Dendritic cell treated with granulocyte-macrophage colony-stimulating factor and Interleukin-4, amounts not matched to agents 40 ng/mL and 50 ng/mL, for 4 days (primary cell): ENCODE results near the gene FBXO9.

Experiments
- H3K27ac Mint-ChIP-seq: one replicate; pipeline ENCODE4 v1.8.0; 2022; ENCODE audit warnings: mild to moderate bottlenecking, mixed read lengths
- H3K27me3 Mint-ChIP-seq: one replicate; pipeline ENCODE4 v1.8.0; 2022; ENCODE audit warnings: mild to moderate bottlenecking, mixed read lengths
- H3K36me3 Mint-ChIP-seq: one replicate; pipeline ENCODE4 v1.8.0; 2022; ENCODE audit warnings: low read depth, mixed read lengths
- H3K4me1 Mint-ChIP-seq: one replicate; pipeline ENCODE4 v1.8.0; 2022; ENCODE audit warnings: low read depth, mixed read lengths
- H3K4me3 Mint-ChIP-seq: one replicate; pipeline ENCODE4 v1.8.0; 2022; ENCODE audit warnings: mild to moderate bottlenecking, moderate library complexity, mixed read lengths
- H3K9me3 Mint-ChIP-seq: one replicate; pipeline ENCODE4 v1.8.0; 2022; ENCODE audit warnings: mixed read lengths
- intact Hi-C: fragments of 100-400 bp; cut with micrococcal nuclease; formaldehyde crosslinking; loops from one replicate; pipeline ENCODE4 v1.15.0; 2022

Gene FBXO9

DNA sequence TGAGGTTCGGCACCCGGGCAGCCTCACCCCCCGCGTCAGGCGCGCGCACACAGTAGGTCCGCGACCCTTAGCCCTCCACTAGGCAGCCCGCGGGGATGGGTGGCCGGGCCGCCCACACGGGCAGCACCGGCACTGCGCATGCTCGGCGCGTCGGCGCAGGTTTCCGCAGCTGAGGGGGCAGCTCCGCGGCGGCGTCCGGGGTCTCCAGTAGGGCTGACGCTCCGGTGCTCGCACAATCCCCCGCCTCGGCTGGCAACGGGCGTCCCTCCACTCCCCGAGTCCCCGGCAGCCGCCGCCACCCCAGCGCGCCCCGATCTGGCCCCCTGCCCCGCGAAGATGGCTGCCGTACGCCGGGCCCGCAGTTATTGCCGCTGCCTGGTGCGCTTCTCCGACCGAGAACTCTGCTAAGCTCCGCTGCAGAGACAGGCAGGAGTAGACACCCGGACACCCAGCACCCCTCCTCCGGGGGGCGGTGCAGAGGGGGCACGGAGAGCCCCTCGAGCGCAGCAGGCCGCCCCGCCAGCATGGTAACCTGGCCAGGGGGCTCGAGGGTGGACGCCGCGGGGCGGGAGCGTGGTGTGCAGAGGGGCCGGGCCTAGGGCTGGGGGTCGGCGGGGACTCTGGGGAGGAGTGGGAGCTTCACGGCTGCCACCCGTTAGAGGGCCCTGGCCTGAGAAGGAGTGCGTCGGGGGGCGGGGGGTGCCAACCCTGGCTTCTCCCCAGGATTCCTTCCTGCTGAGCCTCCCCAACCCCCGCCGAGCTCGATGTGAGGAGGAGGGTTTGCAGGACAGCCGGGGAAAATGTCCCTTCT lies at the start of gene FBXO9:
Gene FBXO9 (plus strand): TSS at position 139 of the 811 bp plus-strand sequence. CDS start 386 bp downstream, at position 525.
- H3K27me3 Mint-ChIP-seq, result no peaks in the 10 kb centered on the region
- peaks cover 23% of the 10 kb centered on the region for H3K36me3 Mint-ChIP-seq
- H3K9me3 Mint-ChIP-seq, result no peaks in the 10 kb centered on the region
- H3K4me1 Mint-ChIP-seq, result peaks cover 46% of the 10 kb centered on the region
- peak within 1 kb of the TSS; percentile 96 for H3K27ac Mint-ChIP-seq
- H3K4me3 Mint-ChIP-seq, result peak within 1 kb of the TSS; percentile 98
- intact Hi-C loops, result loop anchor here (1.0 to 2.0 kb wide), 3 partner anchors 70 to 645 kb away; partner anchors contain the start of genes EFHC1 and GSTA4

DNA sequence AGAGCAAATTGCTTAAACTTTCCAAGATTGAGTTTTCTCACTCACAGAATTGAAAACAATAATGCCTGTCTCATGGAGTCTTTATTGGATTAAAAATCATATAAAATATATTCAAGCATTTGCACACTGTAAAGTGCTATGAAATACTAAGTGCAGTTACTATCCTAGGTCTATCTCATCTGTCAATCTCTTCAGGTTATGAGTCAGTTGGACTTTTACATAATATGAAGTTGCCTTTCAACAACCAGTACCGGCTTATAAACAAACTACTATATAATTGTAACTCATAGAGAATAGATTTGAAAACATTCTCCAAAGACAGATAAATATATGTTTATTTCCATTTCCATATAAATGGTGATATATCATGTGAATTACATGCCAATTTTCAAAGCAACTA lies 49.7 kb upstream of the FBXO9 start:
- Mint-ChIP-seq H3K4me1 (no peaks in the 10 kb centered on the region), H3K27me3 (no peaks in the 10 kb centered on the region), H3K27ac (no peak overlapping the region), H3K9me3 (no peaks in the 10 kb centered on the region), H3K4me3 (no peak overlapping the region), H3K36me3 (peaks cover 61% of the 10 kb centered on the region)
- intact Hi-C loops, result no loop called here

DNA sequence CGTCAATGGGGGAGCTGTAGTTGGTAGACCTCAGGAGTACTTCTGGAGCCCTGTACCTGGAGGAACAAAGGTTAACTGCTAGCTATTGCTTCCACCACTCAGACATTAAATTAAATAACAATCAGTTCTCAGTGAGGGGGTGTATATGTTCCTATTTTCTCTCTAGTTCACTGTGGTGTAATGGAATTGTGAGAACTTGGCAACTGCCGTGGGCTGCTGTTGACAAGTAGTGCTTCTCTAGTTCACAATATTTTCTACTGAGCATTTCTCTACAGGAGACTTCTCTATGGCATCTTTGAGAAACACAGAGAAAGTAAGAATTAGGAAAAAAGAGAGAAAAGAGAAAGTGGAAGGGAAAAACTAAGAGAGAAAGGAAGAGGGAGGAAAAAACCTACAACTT lies 46.8 kb upstream of the FBXO9 start:
- no peak overlapping the region for H3K4me3 Mint-ChIP-seq
- H3K27ac Mint-ChIP-seq, result no peak overlapping the region
- H3K9me3 Mint-ChIP-seq, result no peaks in the 10 kb centered on the region
- intact Hi-C loops, result no loop called here
- no peaks in the 10 kb centered on the region for H3K27me3 Mint-ChIP-seq
- peaks cover 45% of the 10 kb centered on the region for H3K36me3 Mint-ChIP-seq
- H3K4me1 Mint-ChIP-seq, result no peaks in the 10 kb centered on the region

DNA sequence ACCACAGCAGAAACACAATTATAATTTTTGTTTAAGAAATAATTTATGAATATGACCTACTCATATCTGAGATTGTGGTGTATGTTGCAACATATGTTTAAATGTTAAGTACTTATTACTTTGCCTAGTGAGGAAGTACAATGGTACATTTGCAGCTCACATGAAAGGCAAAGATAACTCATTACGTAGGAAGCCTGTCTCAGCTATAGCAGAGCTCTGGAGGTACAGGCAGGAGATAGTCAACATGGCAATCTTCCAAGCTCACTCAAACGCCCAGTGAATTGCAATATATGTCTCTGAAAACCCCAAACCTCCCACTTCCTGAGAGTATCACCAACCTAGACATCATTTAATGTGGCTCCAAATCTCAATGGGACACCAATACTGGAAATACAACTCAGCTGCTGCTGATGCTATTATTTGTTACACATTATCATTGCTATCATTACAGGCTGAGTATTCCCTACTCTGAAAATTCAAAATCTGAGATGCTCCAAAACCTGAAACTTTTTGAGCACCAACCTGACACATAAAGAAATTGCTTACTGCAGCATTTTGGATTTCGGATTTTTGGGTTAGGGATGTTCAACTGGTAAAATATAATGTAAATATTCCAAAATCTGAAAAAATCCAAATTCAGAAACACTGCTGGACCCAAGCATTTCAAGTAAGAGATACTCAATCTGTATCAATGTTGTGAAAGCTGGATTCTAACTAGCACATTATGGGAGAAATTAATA lies 45.0 kb upstream of the FBXO9 start:
- Mint-ChIP-seq H3K36me3 (peaks cover 34% of the 10 kb centered on the region), H3K27ac (no peak overlapping the region), H3K27me3 (no peaks in the 10 kb centered on the region), H3K4me3 (no peak overlapping the region), H3K9me3 (no peaks in the 10 kb centered on the region), H3K4me1 (no peaks in the 10 kb centered on the region)
- intact Hi-C loops, result no loop called here

DNA sequence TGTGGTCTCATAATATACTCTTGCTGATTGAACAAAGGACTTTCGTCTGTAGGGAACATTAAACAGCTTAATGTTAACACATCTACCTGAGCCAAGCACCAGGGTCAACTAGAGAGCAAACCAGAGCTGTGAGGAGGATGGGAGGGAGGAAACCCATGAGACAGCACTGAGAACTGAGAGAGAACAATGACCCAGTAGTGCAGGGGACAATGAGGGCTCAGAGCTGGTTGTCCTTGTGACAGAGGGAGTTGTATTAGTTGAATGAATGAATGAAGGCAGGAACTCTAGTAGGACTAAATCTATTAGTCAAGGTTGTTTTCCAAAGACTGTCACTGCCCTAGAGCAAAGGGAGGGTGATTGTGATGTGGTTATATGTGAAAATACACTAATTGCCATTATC lies 41.9 kb upstream of the FBXO9 start:
- Mint-ChIP-seq H3K36me3 (peaks cover 37% of the 10 kb centered on the region), H3K4me3 (no peak overlapping the region), H3K4me1 (no peaks in the 10 kb centered on the region), H3K27ac (no peak overlapping the region), H3K27me3 (no peaks in the 10 kb centered on the region), H3K9me3 (no peaks in the 10 kb centered on the region)
- intact Hi-C loops, result no loop called here

DNA sequence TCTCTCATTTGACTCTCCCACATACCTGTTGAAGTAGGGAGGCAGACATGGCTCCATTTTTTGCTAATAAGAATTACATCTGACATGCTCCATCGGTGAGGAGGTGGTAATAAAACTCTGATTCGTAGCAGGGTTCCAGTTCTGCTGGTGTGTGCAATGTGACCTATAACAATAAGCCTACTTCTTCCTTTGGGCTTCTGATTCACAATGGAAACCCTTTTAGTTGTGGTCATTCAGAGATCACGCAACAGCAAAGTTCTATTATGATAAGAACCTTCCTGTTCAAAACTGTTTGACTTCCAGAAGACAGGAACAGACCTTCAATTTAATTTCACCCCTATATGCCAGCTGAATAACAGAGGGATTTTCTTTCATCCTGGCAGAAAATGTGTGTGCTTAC lies 38.7 kb upstream of the FBXO9 start:
- no peaks in the 10 kb centered on the region for H3K9me3 Mint-ChIP-seq
- no peaks in the 10 kb centered on the region for H3K4me1 Mint-ChIP-seq
- H3K36me3 Mint-ChIP-seq, result peaks cover 58% of the 10 kb centered on the region
- intact Hi-C loops, result no loop called here
- no peak overlapping the region for H3K27ac Mint-ChIP-seq
- H3K27me3 Mint-ChIP-seq, result no peaks in the 10 kb centered on the region
- no peak overlapping the region for H3K4me3 Mint-ChIP-seq

DNA sequence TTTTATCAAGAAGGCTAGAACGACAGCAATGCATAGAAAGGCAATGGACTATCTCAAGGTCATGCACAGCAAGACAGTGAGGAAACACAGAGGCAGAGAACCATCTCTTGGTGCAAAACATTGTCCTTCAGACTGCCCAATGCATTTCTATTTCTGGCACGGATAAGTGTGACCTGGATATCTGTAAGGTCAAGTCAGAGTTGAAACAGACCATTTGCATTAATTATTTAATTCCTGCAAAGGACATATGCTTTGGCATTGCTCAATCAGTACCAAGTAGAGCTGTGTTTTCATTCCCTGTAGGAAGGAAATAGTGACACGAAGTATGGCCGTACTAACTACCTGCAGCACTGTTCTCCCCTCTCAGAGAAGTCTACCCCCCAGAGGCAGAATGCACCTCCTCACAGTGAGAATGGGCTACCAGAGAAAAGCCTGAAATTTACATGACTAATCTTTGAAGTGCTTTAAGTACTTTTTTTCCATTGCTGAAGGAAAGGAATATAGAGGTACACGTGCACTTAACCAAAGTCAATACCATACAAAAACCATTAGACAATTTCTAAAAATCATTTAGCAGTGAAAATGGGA lies 38.0 kb upstream of the FBXO9 start:
- Mint-ChIP-seq H3K9me3 (no peaks in the 10 kb centered on the region), H3K27ac (no peak overlapping the region), H3K27me3 (no peaks in the 10 kb centered on the region), H3K36me3 (peaks cover 64% of the 10 kb centered on the region), H3K4me1 (no peaks in the 10 kb centered on the region), H3K4me3 (no peak overlapping the region)
- intact Hi-C loops, result no loop called here

DNA sequence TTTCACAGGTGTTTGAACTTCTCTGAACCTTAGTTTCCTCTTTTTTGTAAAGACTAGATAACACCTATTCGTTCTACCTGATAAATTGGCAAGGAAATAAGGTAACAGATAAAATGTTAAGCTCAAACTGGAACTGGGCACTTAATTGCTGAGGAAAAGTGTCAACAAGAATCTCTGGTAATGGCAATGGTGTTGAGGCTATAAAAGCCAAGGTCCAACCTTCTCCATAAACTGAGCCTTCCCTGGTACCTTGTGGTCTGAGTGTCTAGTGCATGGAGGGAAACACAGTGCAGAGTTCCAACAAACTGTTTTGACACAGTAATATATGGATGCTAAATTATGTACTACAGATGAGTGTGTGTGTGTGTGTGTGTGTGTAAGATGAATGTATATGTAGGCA lies 36.7 kb upstream of the FBXO9 start:
- no peak overlapping the region for H3K27ac Mint-ChIP-seq
- H3K4me1 Mint-ChIP-seq, result no peaks in the 10 kb centered on the region
- no peak overlapping the region for H3K4me3 Mint-ChIP-seq
- intact Hi-C loops, result no loop called here
- no peaks in the 10 kb centered on the region for H3K27me3 Mint-ChIP-seq
- no peaks in the 10 kb centered on the region for H3K9me3 Mint-ChIP-seq
- H3K36me3 Mint-ChIP-seq, result peaks cover 73% of the 10 kb centered on the region

DNA sequence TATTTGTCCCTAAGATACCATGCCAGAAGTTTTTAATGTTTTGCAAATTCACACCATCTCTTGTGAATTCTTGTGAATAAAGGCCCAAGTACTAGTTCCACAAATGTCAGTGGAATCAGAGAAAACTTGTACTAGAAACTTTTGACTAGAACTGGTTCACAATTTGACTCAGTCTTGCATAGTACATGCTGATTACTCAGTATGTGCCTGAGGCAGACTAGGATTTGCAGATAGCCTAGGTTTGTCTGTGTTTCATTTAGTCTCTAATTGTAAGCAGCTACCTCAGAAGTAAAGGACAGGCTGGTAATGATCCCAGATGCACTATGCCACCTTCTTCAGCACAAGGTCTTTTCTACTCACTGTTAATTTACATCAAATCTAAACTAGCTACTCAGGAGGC lies 35.9 kb upstream of the FBXO9 start:
- Mint-ChIP-seq H3K27me3 (no peaks in the 10 kb centered on the region), H3K9me3 (no peaks in the 10 kb centered on the region), H3K36me3 (peaks cover 75% of the 10 kb centered on the region), H3K4me1 (no peaks in the 10 kb centered on the region), H3K4me3 (no peak overlapping the region), H3K27ac (no peak overlapping the region)
- intact Hi-C loops, result no loop called here

DNA sequence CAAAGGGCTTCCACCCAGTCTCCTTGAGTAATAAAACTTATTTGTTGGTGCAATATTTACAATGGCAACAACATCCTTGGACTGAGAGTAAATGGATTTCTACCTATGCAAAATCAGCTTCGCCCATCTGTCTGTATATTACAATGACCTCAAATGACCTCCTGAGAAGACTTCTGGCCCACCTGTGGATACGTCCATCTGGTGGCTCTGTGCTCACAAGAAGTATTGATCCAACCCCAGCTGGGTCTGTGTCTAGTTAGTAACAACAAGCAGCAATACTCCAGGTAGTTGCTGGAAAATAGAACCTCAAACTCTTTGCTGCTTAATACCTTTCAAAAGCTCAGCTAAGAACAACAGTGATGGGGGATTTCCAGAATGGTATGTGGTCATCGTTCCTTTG lies 35.4 kb upstream of the FBXO9 start:
- Mint-ChIP-seq H3K27ac (no peak overlapping the region), H3K27me3 (no peaks in the 10 kb centered on the region), H3K9me3 (no peaks in the 10 kb centered on the region), H3K36me3 (peaks cover 79% of the 10 kb centered on the region), H3K4me1 (no peaks in the 10 kb centered on the region), H3K4me3 (no peak overlapping the region)
- intact Hi-C loops, result no loop called here

DNA sequence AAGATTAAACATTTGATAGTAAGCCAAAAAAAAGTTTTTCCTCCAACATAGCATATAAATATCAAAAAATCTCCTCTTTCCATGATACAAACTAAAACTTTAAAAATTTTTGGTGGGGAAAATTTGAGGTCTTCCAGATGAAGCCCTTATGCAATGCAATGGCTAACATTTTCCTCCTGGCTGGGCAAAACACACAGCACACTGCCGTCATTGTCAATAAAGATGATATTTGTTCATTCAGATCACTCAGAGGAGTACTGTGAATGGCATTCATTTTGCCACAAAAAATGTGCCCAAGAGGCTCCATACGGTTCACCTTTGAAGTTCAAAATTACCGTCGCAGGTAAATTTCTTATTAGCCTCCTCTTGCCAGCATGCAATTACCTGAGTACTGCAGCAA lies 33.9 kb upstream of the FBXO9 start:
- no peak overlapping the region for H3K4me3 Mint-ChIP-seq
- intact Hi-C loops, result no loop called here
- no peak overlapping the region for H3K27ac Mint-ChIP-seq
- H3K36me3 Mint-ChIP-seq, result peaks cover 81% of the 10 kb centered on the region
- H3K27me3 Mint-ChIP-seq, result no peaks in the 10 kb centered on the region
- no peaks in the 10 kb centered on the region for H3K9me3 Mint-ChIP-seq
- peaks cover 6% of the 10 kb centered on the region for H3K4me1 Mint-ChIP-seq

DNA sequence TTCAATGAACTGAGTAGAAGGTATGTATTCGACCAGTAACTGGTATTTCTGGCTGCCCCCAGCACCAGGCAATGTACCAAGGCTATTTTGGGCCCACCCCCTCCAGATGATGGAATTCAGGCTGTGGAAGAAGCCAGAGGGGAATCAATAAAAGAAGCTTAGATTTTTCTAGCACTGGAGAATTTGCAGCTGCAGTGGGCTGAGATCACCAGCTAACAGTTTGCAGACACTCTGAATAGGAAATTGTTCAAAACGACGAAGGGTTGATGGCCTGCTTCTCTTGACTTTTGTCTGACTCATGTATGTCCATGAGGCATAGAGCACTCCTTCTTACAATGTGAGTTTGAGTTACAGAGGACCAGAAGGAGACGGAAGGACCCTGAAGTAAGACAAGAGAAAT lies 32.4 kb upstream of the FBXO9 start:
- peaks cover 6% of the 10 kb centered on the region for H3K4me1 Mint-ChIP-seq
- H3K9me3 Mint-ChIP-seq, result no peaks in the 10 kb centered on the region

DNA sequence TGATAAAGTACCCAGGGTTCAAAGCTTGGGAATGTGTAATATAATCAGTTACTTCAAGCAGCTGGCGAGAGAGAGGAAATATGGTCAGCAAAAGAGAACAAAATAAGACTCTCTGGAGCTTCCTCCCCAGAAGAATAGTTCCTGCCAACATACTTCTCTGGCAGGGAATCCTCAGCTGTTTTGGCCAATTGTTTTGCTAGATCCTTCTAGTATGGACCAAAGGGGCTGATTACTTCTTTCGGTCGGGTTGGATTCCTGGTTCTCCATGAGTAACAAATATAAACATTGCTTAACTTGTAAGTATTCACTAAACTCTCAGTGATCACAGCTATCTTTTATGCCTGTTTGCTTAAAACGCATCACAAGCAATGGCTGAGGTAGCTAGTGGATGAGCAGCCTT lies 31.4 kb upstream of the FBXO9 start:
- Mint-ChIP-seq H3K27ac (no peak overlapping the region), H3K36me3 (peaks cover 74% of the 10 kb centered on the region), H3K27me3 (no peaks in the 10 kb centered on the region), H3K4me3 (no peak overlapping the region), H3K4me1 (peaks cover 6% of the 10 kb centered on the region), H3K9me3 (no peaks in the 10 kb centered on the region)
- intact Hi-C loops, result no loop called here

More for the DNA sequence above, 32.4 kb upstream of the FBXO9 start:
- intact Hi-C loops, result no loop called here
- no peak overlapping the region for H3K27ac Mint-ChIP-seq
- peaks cover 79% of the 10 kb centered on the region for H3K36me3 Mint-ChIP-seq
- H3K27me3 Mint-ChIP-seq, result no peaks in the 10 kb centered on the region
- no peak overlapping the region for H3K4me3 Mint-ChIP-seq

DNA sequence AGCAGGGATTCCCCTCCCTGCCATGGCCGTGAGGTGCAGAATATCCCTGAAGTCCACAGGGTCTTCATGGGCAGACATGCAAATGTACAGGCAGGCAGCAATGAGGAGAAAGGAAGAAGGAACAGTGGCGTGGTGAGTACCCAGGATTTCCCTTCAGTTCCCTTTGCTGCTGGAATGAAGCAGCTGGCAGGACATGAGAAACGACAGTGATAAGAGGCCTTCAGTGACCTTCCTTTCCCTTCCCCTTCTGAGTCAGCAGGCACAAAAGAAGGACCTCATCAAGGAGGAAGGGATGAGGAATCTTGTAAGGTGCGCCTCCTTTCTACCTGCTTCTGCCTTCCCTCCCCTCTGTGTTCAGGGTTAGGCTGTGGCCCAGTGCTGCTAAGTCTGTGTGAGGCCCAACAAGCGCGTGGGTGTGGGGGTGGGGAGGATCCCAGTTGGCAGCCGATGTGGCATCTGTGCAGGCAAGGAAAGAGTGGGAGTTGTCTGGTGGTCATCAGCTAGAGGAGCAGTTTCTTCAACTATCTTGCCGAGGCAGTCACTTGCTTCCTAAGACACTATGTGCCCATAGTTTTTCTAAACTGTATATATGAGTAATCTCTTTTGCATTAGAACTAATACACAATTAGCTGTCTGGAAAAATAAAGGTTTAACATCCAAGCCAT lies 29.5 kb upstream of the FBXO9 start:
- no peak overlapping the region for H3K27ac Mint-ChIP-seq
- H3K27me3 Mint-ChIP-seq, result no peaks in the 10 kb centered on the region
- peaks cover 74% of the 10 kb centered on the region for H3K36me3 Mint-ChIP-seq
- intact Hi-C loops, result no loop called here
- H3K4me1 Mint-ChIP-seq, result peaks cover 6% of the 10 kb centered on the region
- H3K9me3 Mint-ChIP-seq, result no peaks in the 10 kb centered on the region
- H3K4me3 Mint-ChIP-seq, result no peak overlapping the region
